ENCODE results near the gene MAGI2.

MAGI2 gene

GRCh38 chr7:78417180-78417853 lies 1036.2 kb downstream of the MAGI2 start:
- Histone ChIP-seq H3K27ac (ENCODE audit: low read depth, low read length) (no peak overlapping the region), H3K9me3 (ENCODE audit: control insufficient read depth in 5 of 5, low read length in 5 of 5) (peaks cover 0 to 7% (median 3%) of the 10 kb centered on the region in 5 donors), H3K9ac (ENCODE audit: low read length in 5 of 5) (no peak overlapping the region), H3K27me3 (ENCODE audit: control insufficient read depth in 5 of 5, insufficient read depth in 4 of 5, low read length in 5 of 5) (no peaks in the 10 kb centered on the region), H3K4me3 (ENCODE audit: low read depth in 1 of 5, low read length in 5 of 5) (no peak overlapping the region), H3K4me1 (ENCODE audit: control insufficient read depth in 5 of 5, insufficient read depth in 5 of 5, low read length in 5 of 5) (peaks cover 0 to 14% (median 0%) of the 10 kb centered on the region in 5 donors), H3K36me3 (ENCODE audit: control insufficient read depth in 5 of 5, insufficient read depth in 5 of 5, low read length in 5 of 5) (no peaks in the 10 kb centered on the region)

GRCh38 chr7:78413568-78413967 lies 1039.9 kb downstream of the MAGI2 start:
- H3K9me3 ChIP-seq (ENCODE audit: control insufficient read depth in 5 of 5, low read length in 5 of 5) = peaks cover 0 to 7% (median 3%) of the 10 kb centered on the region in 5 donors
- no peaks in the 10 kb centered on the region for H3K36me3 ChIP-seq (ENCODE audit: control insufficient read depth in 5 of 5, insufficient read depth in 5 of 5, low read length in 5 of 5)
- H3K4me3 ChIP-seq (ENCODE audit: low read depth in 1 of 5, low read length in 5 of 5) = no peak overlapping the region
- H3K9ac ChIP-seq (ENCODE audit: low read length in 5 of 5) = no peak overlapping the region
- peaks cover 0 to 15% (median 0%) of the 10 kb centered on the region in 5 donors for H3K4me1 ChIP-seq (ENCODE audit: control insufficient read depth in 5 of 5, insufficient read depth in 5 of 5, low read length in 5 of 5)
- no peak overlapping the region for H3K27ac ChIP-seq (ENCODE audit: low read depth, low read length)
- H3K27me3 ChIP-seq (ENCODE audit: control insufficient read depth in 5 of 5, insufficient read depth in 4 of 5, low read length in 5 of 5) = no peaks in the 10 kb centered on the region

- H3K27me3 ChIP-seq (ENCODE audit: control insufficient read depth in 5 of 5, insufficient read depth in 4 of 5, low read length in 5 of 5) = no peaks in the 10 kb centered on the region
- no peak overlapping the region for H3K4me3 ChIP-seq (ENCODE audit: low read depth in 1 of 5, low read length in 5 of 5)
- H3K27ac ChIP-seq (ENCODE audit: low read depth, low read length) = no peak overlapping the region
- peaks cover 0 to 7% (median 3%) of the 10 kb centered on the region in 5 donors for H3K9me3 ChIP-seq (ENCODE audit: control insufficient read depth in 5 of 5, low read length in 5 of 5)
- H3K36me3 ChIP-seq (ENCODE audit: control insufficient read depth in 5 of 5, insufficient read depth in 5 of 5, low read length in 5 of 5) = no peaks in the 10 kb centered on the region
- H3K9ac ChIP-seq (ENCODE audit: low read length in 5 of 5) = no peak overlapping the region
- peaks cover 0 to 15% (median 0%) of the 10 kb centered on the region in 5 donors for H3K4me1 ChIP-seq (ENCODE audit: control insufficient read depth in 5 of 5, insufficient read depth in 5 of 5, low read length in 5 of 5)
These were observed 1041.1 kb downstream of the MAGI2 start for GRCh38 chr7:78412216-78412858.

- Histone ChIP-seq H3K4me1 (ENCODE audit: control insufficient read depth in 5 of 5, insufficient read depth in 5 of 5, low read length in 5 of 5) (no peaks in the 10 kb centered on the region), H3K9me3 (ENCODE audit: control insufficient read depth in 5 of 5, low read length in 5 of 5) (no peaks in the 10 kb centered on the region), H3K27ac (ENCODE audit: low read depth, low read length) (no peak overlapping the region), H3K4me3 (ENCODE audit: low read depth in 1 of 5, low read length in 5 of 5) (no peak overlapping the region), H3K36me3 (ENCODE audit: control insufficient read depth in 5 of 5, insufficient read depth in 5 of 5, low read length in 5 of 5) (no peaks in the 10 kb centered on the region), H3K9ac (ENCODE audit: low read length in 5 of 5) (no peak overlapping the region), H3K27me3 (ENCODE audit: control insufficient read depth in 5 of 5, insufficient read depth in 4 of 5, low read length in 5 of 5) (no peaks in the 10 kb centered on the region)
These were observed 1046.4 kb downstream of the MAGI2 start for GRCh38 chr7:78407031-78407430.

GRCh38 chr7:78406531-78406930 lies 1046.9 kb downstream of the MAGI2 start:
- H3K36me3 ChIP-seq (ENCODE audit: control insufficient read depth in 5 of 5, insufficient read depth in 5 of 5, low read length in 5 of 5) = no peaks in the 10 kb centered on the region
- no peak overlapping the region for H3K9ac ChIP-seq (ENCODE audit: low read length in 5 of 5)
- no peaks in the 10 kb centered on the region for H3K27me3 ChIP-seq (ENCODE audit: control insufficient read depth in 5 of 5, insufficient read depth in 4 of 5, low read length in 5 of 5)
- H3K4me1 ChIP-seq (ENCODE audit: control insufficient read depth in 5 of 5, insufficient read depth in 5 of 5, low read length in 5 of 5) = no peaks in the 10 kb centered on the region
- H3K27ac ChIP-seq (ENCODE audit: low read depth, low read length) = no peak overlapping the region
- no peak overlapping the region for H3K4me3 ChIP-seq (ENCODE audit: low read depth in 1 of 5, low read length in 5 of 5)
- H3K9me3 ChIP-seq (ENCODE audit: control insufficient read depth in 5 of 5, low read length in 5 of 5) = no peaks in the 10 kb centered on the region

- no peak overlapping the region for H3K9ac ChIP-seq (ENCODE audit: low read length in 5 of 5)
- H3K4me3 ChIP-seq (ENCODE audit: low read depth in 1 of 5, low read length in 5 of 5) = no peak overlapping the region
- H3K4me1 ChIP-seq (ENCODE audit: control insufficient read depth in 5 of 5, insufficient read depth in 5 of 5, low read length in 5 of 5) = no peaks in the 10 kb centered on the region
- no peaks in the 10 kb centered on the region for H3K9me3 ChIP-seq (ENCODE audit: control insufficient read depth in 5 of 5, low read length in 5 of 5)
- no peaks in the 10 kb centered on the region for H3K36me3 ChIP-seq (ENCODE audit: control insufficient read depth in 5 of 5, insufficient read depth in 5 of 5, low read length in 5 of 5)
- H3K27ac ChIP-seq (ENCODE audit: low read depth, low read length) = no peak overlapping the region
- no peaks in the 10 kb centered on the region for H3K27me3 ChIP-seq (ENCODE audit: control insufficient read depth in 5 of 5, insufficient read depth in 4 of 5, low read length in 5 of 5)
These were observed 1051.4 kb downstream of the MAGI2 start for GRCh38 chr7:78402096-78402495.

GRCh38 chr7:78400038-78400437 lies 1053.4 kb downstream of the MAGI2 start:
- H3K36me3 ChIP-seq (ENCODE audit: control insufficient read depth in 5 of 5, insufficient read depth in 5 of 5, low read length in 5 of 5) = no peaks in the 10 kb centered on the region
- no peak overlapping the region for H3K4me3 ChIP-seq (ENCODE audit: low read depth in 1 of 5, low read length in 5 of 5)
- H3K27ac ChIP-seq (ENCODE audit: low read depth, low read length) = no peak overlapping the region
- H3K9ac ChIP-seq (ENCODE audit: low read length in 5 of 5) = no peak overlapping the region
- H3K9me3 ChIP-seq (ENCODE audit: control insufficient read depth in 5 of 5, low read length in 5 of 5) = no peaks in the 10 kb centered on the region
- H3K4me1 ChIP-seq (ENCODE audit: control insufficient read depth in 5 of 5, insufficient read depth in 5 of 5, low read length in 5 of 5) = no peaks in the 10 kb centered on the region
- H3K27me3 ChIP-seq (ENCODE audit: control insufficient read depth in 5 of 5, insufficient read depth in 4 of 5, low read length in 5 of 5) = no peaks in the 10 kb centered on the region

- no peaks in the 10 kb centered on the region for H3K4me1 ChIP-seq (ENCODE audit: control insufficient read depth in 5 of 5, insufficient read depth in 5 of 5, low read length in 5 of 5)
- H3K27me3 ChIP-seq (ENCODE audit: control insufficient read depth in 5 of 5, insufficient read depth in 4 of 5, low read length in 5 of 5) = no peaks in the 10 kb centered on the region
- H3K4me3 ChIP-seq (ENCODE audit: low read depth in 1 of 5, low read length in 5 of 5) = no peak overlapping the region
- no peak overlapping the region for H3K9ac ChIP-seq (ENCODE audit: low read length in 5 of 5)
- no peaks in the 10 kb centered on the region for H3K36me3 ChIP-seq (ENCODE audit: control insufficient read depth in 5 of 5, insufficient read depth in 5 of 5, low read length in 5 of 5)
- H3K9me3 ChIP-seq (ENCODE audit: control insufficient read depth in 5 of 5, low read length in 5 of 5) = no peaks in the 10 kb centered on the region
- no peak overlapping the region for H3K27ac ChIP-seq (ENCODE audit: low read depth, low read length)
These were observed 1054.3 kb downstream of the MAGI2 start for GRCh38 chr7:78399033-78399769.

- H3K4me1 ChIP-seq (ENCODE audit: control insufficient read depth in 5 of 5, insufficient read depth in 5 of 5, low read length in 5 of 5) = no peaks in the 10 kb centered on the region
- H3K4me3 ChIP-seq (ENCODE audit: low read depth in 1 of 5, low read length in 5 of 5) = no peak overlapping the region
- no peaks in the 10 kb centered on the region for H3K36me3 ChIP-seq (ENCODE audit: control insufficient read depth in 5 of 5, insufficient read depth in 5 of 5, low read length in 5 of 5)
- no peaks in the 10 kb centered on the region for H3K9me3 ChIP-seq (ENCODE audit: control insufficient read depth in 5 of 5, low read length in 5 of 5)
- no peak overlapping the region for H3K27ac ChIP-seq (ENCODE audit: low read depth, low read length)
- H3K9ac ChIP-seq (ENCODE audit: low read length in 5 of 5) = no peak overlapping the region
- H3K27me3 ChIP-seq (ENCODE audit: control insufficient read depth in 5 of 5, insufficient read depth in 4 of 5, low read length in 5 of 5) = no peaks in the 10 kb centered on the region
These were observed 1054.9 kb downstream of the MAGI2 start for GRCh38 chr7:78398576-78398975.

GRCh38 chr7:78398081-78398480 lies 1055.4 kb downstream of the MAGI2 start:
- Histone ChIP-seq H3K4me3 (ENCODE audit: low read depth in 1 of 5, low read length in 5 of 5) (no peak overlapping the region), H3K27ac (ENCODE audit: low read depth, low read length) (no peak overlapping the region), H3K27me3 (ENCODE audit: control insufficient read depth in 5 of 5, insufficient read depth in 4 of 5, low read length in 5 of 5) (no peaks in the 10 kb centered on the region), H3K9me3 (ENCODE audit: control insufficient read depth in 5 of 5, low read length in 5 of 5) (no peaks in the 10 kb centered on the region), H3K4me1 (ENCODE audit: control insufficient read depth in 5 of 5, insufficient read depth in 5 of 5, low read length in 5 of 5) (no peaks in the 10 kb centered on the region), H3K36me3 (ENCODE audit: control insufficient read depth in 5 of 5, insufficient read depth in 5 of 5, low read length in 5 of 5) (no peaks in the 10 kb centered on the region), H3K9ac (ENCODE audit: low read length in 5 of 5) (no peak overlapping the region)

Measured in subcutaneous abdominal adipose tissue (tissue), 5 donors.